Activated CD4-positive, CD25-positive, alpha-beta regulatory T cell treated with anti-CD3 and anti-CD28 coated beads, Interleukin-2, amount 50 U/mL, for 16 hours (primary cell): ENCODE measurements around the gene NYNRIN.
A peak's percentile ranks its signal among the peaks of the same experiment; 100 is the strongest.
"Not testable (repeated sequence)": the region's sequence is repeated elsewhere in the genome, so short reads cannot be mapped to it uniquely, and the experiment has no call there.

ENCODE experiments used
- DNase-seq: peaks from one replicate; pipeline ENCODE4 v3.0.0-alpha.2; 2020; ENCODE audit warnings: low read depth, low spot score

Gene NYNRIN

GRCh38 chr14:24431569-24432258 lies 32.9 kb downstream of the NYNRIN start:
- peak; percentile 75 for DNase-seq

- no peak for DNase-seq
Observed at GRCh38 chr14:24432259-24433131, 33.7 kb downstream of the NYNRIN start.

GRCh38 chr14:24434036-24434435 lies 35.2 kb downstream of the NYNRIN start:
- no peak for DNase-seq

- no peak for DNase-seq
Observed at GRCh38 chr14:24434676-24435075, 35.9 kb downstream of the NYNRIN start.

DNA sequence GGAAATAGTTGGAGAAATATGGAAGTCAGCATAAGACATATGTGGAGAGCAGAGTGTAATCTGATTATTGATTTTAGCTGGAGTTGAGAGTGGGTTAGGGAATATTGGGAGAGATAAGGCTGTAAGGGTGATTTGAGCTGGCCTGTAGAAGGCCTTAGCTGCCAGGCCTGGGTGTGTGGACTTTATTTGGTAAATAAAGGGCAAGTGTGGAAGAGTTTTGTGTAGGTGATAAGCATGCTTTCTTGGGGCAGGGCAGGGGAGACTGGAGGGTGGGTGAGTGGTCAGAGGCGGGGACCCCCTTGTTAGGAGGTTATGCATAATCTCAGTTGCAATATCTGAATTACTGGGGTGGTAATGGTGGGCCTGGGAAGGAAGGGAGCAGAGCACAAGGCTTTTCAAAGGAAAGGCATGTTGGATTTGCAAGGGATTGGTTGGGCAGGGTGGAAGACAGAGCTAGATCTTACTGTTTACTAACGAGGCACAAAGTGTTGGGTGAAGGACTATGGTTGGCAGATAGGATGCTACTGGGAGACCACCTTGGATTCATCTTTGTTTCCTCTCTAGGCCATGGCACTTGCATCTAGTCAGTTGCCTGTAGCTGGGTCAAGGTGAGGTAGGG lies 36.5 kb downstream of the NYNRIN start:
- DNase-seq: no peak

DNA sequence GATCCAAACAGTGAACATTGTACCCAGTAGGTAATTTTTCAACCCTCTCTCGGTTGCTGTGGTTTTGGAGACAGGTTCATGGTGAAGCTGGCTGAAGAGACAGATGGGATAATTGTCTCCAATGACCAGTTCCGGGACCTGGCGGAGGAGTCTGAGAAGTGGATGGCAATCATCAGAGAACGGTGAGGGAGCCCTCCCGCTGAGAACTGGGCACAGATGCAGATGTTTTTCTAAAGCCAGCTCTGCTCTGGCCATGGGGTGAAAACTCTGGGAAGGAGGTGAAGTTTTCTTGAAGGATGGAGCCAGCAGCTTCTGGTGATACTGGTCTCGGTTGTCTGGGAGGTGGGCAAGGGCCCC lies 37.2 kb downstream of the NYNRIN start:
- DNase-seq: no peak

DNA sequence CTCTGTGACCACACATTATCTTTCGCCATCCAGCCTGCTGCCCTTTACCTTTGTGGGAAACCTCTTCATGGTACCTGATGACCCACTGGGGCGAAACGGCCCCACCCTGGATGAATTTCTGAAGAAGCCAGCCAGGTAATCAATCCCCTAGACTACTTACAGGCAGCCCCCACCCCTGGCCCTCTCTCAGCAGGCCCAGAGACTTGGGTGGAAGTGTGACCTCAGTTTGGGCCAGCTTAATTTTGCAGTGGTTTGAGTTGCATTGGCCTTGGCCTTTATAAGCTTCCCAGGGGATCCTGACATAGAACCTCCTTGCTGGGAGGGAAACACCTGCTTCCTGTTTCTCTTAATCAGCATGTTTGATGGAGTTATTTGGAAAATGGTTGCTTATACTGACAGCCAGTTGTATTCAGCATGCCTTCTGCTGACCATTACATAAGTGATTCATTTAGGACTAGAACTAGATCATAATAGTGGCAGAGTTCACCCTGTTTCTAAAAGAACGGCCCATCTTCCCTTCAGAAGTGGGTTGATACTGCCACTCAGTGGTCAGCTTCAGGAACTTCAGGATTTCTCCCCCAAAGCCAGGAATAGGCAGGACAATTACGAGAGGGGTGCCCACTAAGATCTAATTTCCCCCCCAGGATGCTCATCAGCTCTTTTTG lies 37.7 kb downstream of the NYNRIN start:
- no peak for DNase-seq

- DNase-seq: no peak
Observed at GRCh38 chr14:24437020-24437735, 38.4 kb downstream of the NYNRIN start.

DNA sequence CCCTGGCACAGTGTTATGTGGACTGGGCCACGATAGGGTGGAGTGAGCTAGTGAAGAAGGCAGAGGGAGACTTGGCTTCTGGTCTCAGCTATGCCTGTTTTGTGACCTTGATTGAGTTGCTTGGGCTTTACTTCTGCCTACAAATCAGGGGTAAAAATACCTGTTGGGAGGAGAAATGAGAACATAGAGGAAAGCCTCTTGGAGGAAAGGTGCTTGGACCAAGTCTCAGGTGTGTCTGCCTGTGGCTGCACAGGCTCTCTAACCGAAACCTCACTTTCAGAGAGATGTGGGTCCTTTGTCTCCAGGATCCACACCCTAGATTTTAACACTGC lies 38.9 kb downstream of the NYNRIN start:
- no peak for DNase-seq

GRCh38 chr14:24438223-24439097 lies 39.7 kb downstream of the NYNRIN start:
- DNase-seq: no peak

GRCh38 chr14:24439257-24439656 lies 40.5 kb downstream of the NYNRIN start:
- no peak for DNase-seq

DNA sequence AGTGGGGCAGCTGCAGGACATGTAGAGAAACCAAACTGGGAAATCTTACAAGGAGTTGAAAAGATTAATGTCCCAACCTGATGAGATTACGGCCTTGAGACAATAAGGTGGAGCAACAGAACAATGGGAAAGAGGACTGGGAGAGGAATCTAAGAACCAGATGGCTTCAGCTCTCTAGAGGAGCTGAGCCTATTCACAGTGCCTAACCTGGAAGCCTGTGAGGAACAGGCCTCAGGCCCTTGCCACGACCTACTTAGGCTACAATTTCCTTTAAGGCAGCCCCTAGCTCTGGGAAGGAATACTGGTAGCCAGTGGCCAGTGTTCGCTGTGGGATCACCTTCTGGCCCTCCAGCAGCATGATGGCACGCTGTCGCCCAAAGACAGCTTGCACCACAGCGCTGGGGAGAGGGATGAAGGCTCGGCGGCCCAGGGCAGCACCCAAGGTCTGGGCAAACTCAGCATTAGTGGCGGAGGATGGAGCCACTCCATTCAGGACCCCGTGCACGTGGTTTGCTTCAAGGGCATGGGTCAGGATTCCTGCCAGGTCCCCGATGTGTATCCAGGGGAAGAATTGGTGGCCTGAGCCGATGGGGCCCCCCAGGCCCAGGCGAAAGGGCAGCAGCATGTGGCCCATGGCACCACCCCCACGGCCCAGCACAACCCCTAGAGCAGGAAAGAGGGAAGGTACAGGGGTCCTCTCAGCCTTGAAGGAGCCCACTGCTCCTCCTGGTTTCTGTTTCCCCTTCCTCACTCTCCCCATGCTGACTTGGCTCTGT lies 41.2 kb downstream of the NYNRIN start:
- no peak for DNase-seq

GRCh38 chr14:24440606-24441399 lies 42.0 kb downstream of the NYNRIN start:
- DNase-seq: no peak

GRCh38 chr14:24441485-24441884 lies 42.7 kb downstream of the NYNRIN start:
- no peak for DNase-seq

- DNase-seq: no peak
Observed at GRCh38 chr14:24441904-24442239, 43.1 kb downstream of the NYNRIN start.

GRCh38 chr14:24442240-24443052 lies 43.6 kb downstream of the NYNRIN start, which contains the start of gene SDR39U1:
Gene SDR39U1, minus strand, starts transcription at chr14:24442776. Its CDS starts 7 bp downstream, at chr14:24442769.
- DNase-seq: peak; percentile 96

DNA sequence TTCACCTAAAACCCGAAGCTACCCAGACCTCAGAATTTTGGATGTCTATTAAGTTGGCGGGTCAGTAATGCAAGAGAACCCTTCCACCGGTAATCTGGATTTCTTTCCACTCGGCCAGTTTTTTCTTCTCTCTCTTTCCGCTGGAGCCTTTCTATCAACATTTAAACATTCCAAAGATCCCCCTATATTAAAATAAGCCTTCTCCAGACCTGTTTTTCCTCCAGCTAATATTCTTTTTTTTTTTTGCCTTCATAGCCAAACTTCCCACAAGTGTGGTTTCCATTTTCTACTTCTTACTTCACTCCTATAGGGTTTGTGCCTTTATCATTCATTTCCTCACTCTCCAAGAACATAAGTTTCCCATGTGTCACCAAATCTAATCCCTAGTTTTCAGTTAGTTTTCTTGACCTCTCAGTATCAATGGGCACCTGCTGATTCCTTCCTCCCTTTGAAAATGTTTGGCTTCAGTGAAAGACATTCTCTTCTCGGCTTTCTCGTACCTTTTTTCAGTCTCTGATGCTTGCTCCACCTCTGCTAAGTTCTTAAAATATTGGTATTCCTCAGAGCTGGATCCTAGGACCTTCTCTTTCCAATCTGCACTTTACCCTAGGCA lies 44.4 kb downstream of the NYNRIN start:
- no peak for DNase-seq

DNA sequence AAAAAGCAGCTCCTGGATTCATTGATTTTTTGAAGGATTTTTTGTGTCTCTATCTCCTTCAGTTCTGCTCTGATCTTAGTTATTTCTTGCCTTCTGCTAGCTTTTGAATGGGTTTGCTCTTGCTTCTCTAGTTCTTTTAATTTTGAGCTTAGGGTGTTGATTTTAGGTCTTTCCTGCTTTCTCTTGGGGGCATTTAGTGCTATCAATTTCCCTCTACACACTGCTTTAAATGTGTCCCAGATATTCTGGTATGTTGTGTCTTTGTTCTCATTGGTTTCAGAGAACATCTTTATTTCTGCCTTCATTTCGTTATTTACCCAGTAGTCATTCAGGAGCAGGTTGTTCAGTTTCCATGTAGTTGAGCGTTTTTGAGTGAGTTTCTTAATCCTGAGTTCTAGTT lies 52.0 kb downstream of the NYNRIN start:
- DNase-seq: not testable (repeated sequence)
